Transverse colon (tissue), 4 donors: ENCODE data around the gene RTRAF. TPM values are rescaled to one million over a fixed set of nuclear protein-coding genes. Genes with fewer than 3 reads are reported as not detected.

Source experiments
- DNase-seq: peaks from one replicate; pipeline ENCODE4 v3.0.0-alpha.2; 2019
- H3K27ac ChIP-seq, 4 donors: fragments of 200-600 bp; sonication (generic); 2 replicates each; pipeline ENCODE4 v1.5.1; 2016 to 2018; ENCODE audit warnings: inconsistent platforms in 4 of 4
- H3K27me3 ChIP-seq: fragments of 200-600 bp; sonication (generic); 2 replicates; pipeline ENCODE4 v1.5.1; 2017; ENCODE audit warnings: inconsistent platforms
- H3K36me3 ChIP-seq, 4 donors: fragments of 200-600 bp; sonication (generic); 2 replicates each; pipeline ENCODE4 v1.5.1; 2017 to 2019; ENCODE audit warnings: inconsistent platforms in 4 of 4
- H3K4me1 ChIP-seq, 4 donors: fragments of 200-600 bp; sonication (generic); 2 replicates each; pipeline ENCODE4 v1.5.1; 2017 to 2020; ENCODE audit warnings: inconsistent platforms in 4 of 4
- H3K4me3 ChIP-seq, 4 donors: fragments of 200-600 bp; sonication (generic); 1 replicate in 1 of 4; 2 replicates in 3 of 4; pipeline versions ENCODE4 v1.5.1 to v1.6.1; 2017 to 2019; ENCODE audit warnings: inconsistent platforms in 4 of 4
- H3K9me3 ChIP-seq, 2 donors: fragments of 200-600 bp; sonication (generic); 2 replicates each; pipeline ENCODE4 v1.5.1; 2017 to 2019; ENCODE audit warnings: inconsistent platforms in 2 of 2
- CTCF ChIP-seq, 5 experiments: fragments of 200-600 bp in 3 of 5; fragments of 450-650 bp in 2 of 5; sonication (generic) in 3 of 5; IDR thresholded peaks; 1 replicate in 2 of 5; 2 replicates in 3 of 5; pipeline ENCODE4 v1.5.1; 2016 to 2017; ENCODE audit warnings: antibody characterized with exemption in 5 of 5, inconsistent platforms in 3 of 5, mild to moderate bottlenecking in 2 of 5, moderate library complexity in 1 of 5
- EP300 ChIP-seq: sonication (generic); formaldehyde crosslinking; IDR thresholded peaks from one replicate; pipeline ENCODE4 v1.6.1; 2017; ENCODE audit warnings: antibody characterized with exemption, low read depth
- POLR2A ChIP-seq: fragments of 450-650 bp; IDR thresholded peaks from one replicate; pipeline ENCODE4 v1.6.1; 2016; ENCODE audit warnings: antibody characterized with exemption, mild to moderate bottlenecking, moderate library complexity
- POLR2AphosphoS5 ChIP-seq, 3 donors: sonication (generic); formaldehyde crosslinking; IDR thresholded peaks; one replicate each; pipeline ENCODE4 v1.6.1; 2016; ENCODE audit warnings: antibody characterized with exemption in 3 of 3
- WGBS, 2 donors: methylation state at CpG; one replicate each; pipeline ENCODE4 v1.1.5; 2018; ENCODE audit warnings: low coverage in 1 of 2; 5-methylcytosine and 5-hydroxymethylcytosine counted together
- in situ Hi-C, 4 donors: fragments of 200-750 bp; cut with MboI; loops; one replicate each; pipeline versions ENCODE4 v1.15.0 to v1.15.1; 2017; ENCODE audit warnings: low sequenced_read_pairs in 3 of 4, low pct_ligation_motif_present in 1 of 4, low pct_unique_long_range_greater_than_20kb in 1 of 4
- intact Hi-C: fragments of 100-400 bp; cut with DNase I; formaldehyde crosslinking; loops from one replicate; pipeline ENCODE4 v1.15.1; 2023; ENCODE audit warnings: low total_unique reads
- total RNA-seq, 4 donors: library from RNA; depleted of rRNA; stranded (reverse); fragments of >200 nt; gene quantifications; one replicate each; pipeline ENCODE4 v1.1.0, GENCODE V29; 2016

The RTRAF gene
- total RNA-seq, 4 donors from 2014 or later, result 28.1 to 92.8 (median 51.5) TPM

DNA sequence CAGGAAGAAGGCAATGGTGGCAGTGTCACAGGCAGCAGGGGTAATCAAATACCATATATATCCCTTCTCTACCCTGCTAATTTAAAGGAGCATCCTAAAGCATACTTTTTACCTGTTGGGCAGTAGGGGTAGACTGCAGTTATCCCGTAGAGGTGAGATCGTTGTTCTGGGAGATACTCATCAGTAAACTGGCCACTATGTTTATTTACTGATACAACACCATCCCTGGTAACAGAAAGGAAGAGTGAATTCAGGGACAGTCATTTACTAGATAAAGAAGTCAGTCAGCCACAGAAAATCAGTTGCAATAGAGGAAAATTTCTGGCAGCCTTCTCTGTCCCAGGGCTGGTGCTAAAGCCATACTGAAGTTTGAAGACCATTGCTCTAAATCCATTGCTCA lies 16.3 kb downstream of the RTRAF start:
- TF ChIP-seq POLR2AphosphoS5 (IDR thresholded peaks at IDR 0.05) (no peak), POLR2A (no peak), CTCF (IDR thresholded peaks at IDR 0.05) (no peak), EP300 (no peak)
- in situ Hi-C loops (loop anchor here in 1 of 4 donors (25.0 kb wide), 2 partner anchors 257 to 482 kb away; partner anchors contain the start of gene PTGDR), intact Hi-C loops (no loop called here)
- no peak for DNase-seq
- no peaks in the 10 kb centered on the region for H3K9me3 ChIP-seq
- peaks cover 0 to 20% (median 13%) of the 10 kb centered on the region in 4 donors for H3K4me1 ChIP-seq
- H3K4me3 ChIP-seq, result no peak overlapping the region
- WGBS, 2 donors, result 71 to 89% methylated on average over 2 of the region's 2 CpGs
- no peaks in the 10 kb centered on the region for H3K27me3 ChIP-seq
- no peak overlapping the region for H3K27ac ChIP-seq
- H3K36me3 ChIP-seq, result peaks cover 0 to 75% (median 30%) of the 10 kb centered on the region in 4 donors

- WGBS, 2 donors, result 96% methylated on average over 3 of the region's 3 CpGs; no CpG with 5 or more reads in 1 of the 2 donors
- intact Hi-C loops (no loop called here), in situ Hi-C loops (loop anchor here in 1 of 4 donors (25.0 kb wide), 2 partner anchors 256 to 481 kb away; partner anchors contain the start of gene PTGDR)
- TF ChIP-seq CTCF (IDR thresholded peaks at IDR 0.05), result no peak
- no peak for TF ChIP-seq POLR2AphosphoS5 (IDR thresholded peaks at IDR 0.05)
- TF ChIP-seq EP300, result no peak
- TF ChIP-seq POLR2A, result no peak
- Histone ChIP-seq H3K27ac (no peak overlapping the region), H3K4me1 (peaks cover 0 to 20% (median 13%) of the 10 kb centered on the region in 4 donors), H3K9me3 (no peaks in the 10 kb centered on the region), H3K4me3 (no peak overlapping the region), H3K36me3 (peaks cover 0 to 73% (median 32%) of the 10 kb centered on the region in 4 donors), H3K27me3 (no peaks in the 10 kb centered on the region)
- DNase-seq, result no peak
Observed at GRCh38 chr14:52006361-52006760, 17.0 kb downstream of the RTRAF start.

- intact Hi-C loops (no loop called here), in situ Hi-C loops (loop anchor here in 1 of 4 donors (25.0 kb wide), 2 partner anchors 255 to 480 kb away; partner anchors contain the start of gene PTGDR)
Observed at GRCh38 chr14:52007211-52007610, 17.9 kb downstream of the RTRAF start.

DNA sequence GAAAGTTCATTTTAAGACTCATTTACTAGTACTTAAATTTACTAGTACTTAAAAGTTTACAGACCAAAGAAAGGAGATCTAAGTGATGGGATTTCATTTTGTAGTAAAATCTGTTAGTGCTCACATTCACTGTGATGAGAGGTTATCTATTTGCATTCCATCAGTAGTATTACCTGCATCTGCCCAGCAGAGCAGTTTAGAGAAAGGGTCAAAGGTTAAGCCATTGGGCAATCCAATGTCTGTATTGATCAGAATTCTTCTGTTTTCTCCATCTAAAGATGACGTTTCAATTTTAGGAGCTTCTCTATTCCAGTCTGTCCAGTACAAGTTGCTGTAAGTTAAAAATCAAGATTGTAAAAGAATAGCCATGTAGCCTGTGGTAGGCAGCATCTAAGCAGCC lies 18.3 kb downstream of the RTRAF start:
- no peak for DNase-seq

More at GRCh38 chr14:52007211-52007610, 17.9 kb downstream of the RTRAF start:
- Histone ChIP-seq H3K9me3 (no peaks in the 10 kb centered on the region), H3K36me3 (peaks cover 0 to 65% (median 32%) of the 10 kb centered on the region in 4 donors), H3K4me3 (no peak overlapping the region), H3K4me1 (peaks cover 0 to 18% (median 12%) of the 10 kb centered on the region in 4 donors), H3K27me3 (no peaks in the 10 kb centered on the region), H3K27ac (no peak overlapping the region)
- TF ChIP-seq EP300 (no peak), POLR2A (no peak), CTCF (IDR thresholded peaks at IDR 0.05) (no peak), POLR2AphosphoS5 (IDR thresholded peaks at IDR 0.05) (no peak)
- DNase-seq, result no peak
- WGBS, 2 donors, result 48 to 91% methylated on average over 1 of the region's 1 CpG

More for the DNA sequence above, 18.3 kb downstream of the RTRAF start:
- no peak overlapping the region for H3K4me3 ChIP-seq
- peaks cover 0 to 64% (median 30%) of the 10 kb centered on the region in 4 donors for H3K36me3 ChIP-seq
- H3K27me3 ChIP-seq, result no peaks in the 10 kb centered on the region
- TF ChIP-seq EP300 (no peak), CTCF (IDR thresholded peaks at IDR 0.05) (no peak), POLR2AphosphoS5 (IDR thresholded peaks at IDR 0.05) (no peak), POLR2A (no peak)
- intact Hi-C loops, result no loop called here
- no peaks in the 10 kb centered on the region for H3K9me3 ChIP-seq
- in situ Hi-C loops, result loop anchor here in 1 of 4 donors (25.0 kb wide), 2 partner anchors 255 to 480 kb away; partner anchors contain the start of gene PTGDR
- no peak overlapping the region for H3K27ac ChIP-seq
- peaks cover 0 to 16% (median 9%) of the 10 kb centered on the region in 4 donors for H3K4me1 ChIP-seq
- WGBS, 2 donors, result 80 to 100% methylated on average over 1 of the region's 1 CpG
